Transverse colon (tissue), 4 donors: ENCODE measurements around the gene AGRN. TPM values are rescaled to one million over a fixed set of nuclear protein-coding genes. Genes with fewer than 3 reads are reported as not detected.
A peak's percentile ranks its signal among the peaks of the same experiment; 100 is the strongest.

Experiments
- DNase-seq: peaks from one replicate; pipeline ENCODE4 v3.0.0-alpha.2; 2019
- H3K27ac ChIP-seq, 4 donors: fragments of 200-600 bp; sonication (generic); 2 replicates each; pipeline ENCODE4 v1.5.1; 2016 to 2018; ENCODE audit warnings: inconsistent platforms in 4 of 4
- H3K27me3 ChIP-seq: fragments of 200-600 bp; sonication (generic); 2 replicates; pipeline ENCODE4 v1.5.1; 2017; ENCODE audit warnings: inconsistent platforms
- H3K36me3 ChIP-seq, 4 donors: fragments of 200-600 bp; sonication (generic); 2 replicates each; pipeline ENCODE4 v1.5.1; 2017 to 2019; ENCODE audit warnings: inconsistent platforms in 4 of 4
- H3K4me1 ChIP-seq, 4 donors: fragments of 200-600 bp; sonication (generic); 2 replicates each; pipeline ENCODE4 v1.5.1; 2017 to 2020; ENCODE audit warnings: inconsistent platforms in 4 of 4
- H3K4me3 ChIP-seq, 4 donors: fragments of 200-600 bp; sonication (generic); 1 replicate in 1 of 4; 2 replicates in 3 of 4; pipeline versions ENCODE4 v1.5.1 to v1.6.1; 2017 to 2019; ENCODE audit warnings: inconsistent platforms in 4 of 4
- H3K9me3 ChIP-seq, 2 donors: fragments of 200-600 bp; sonication (generic); 2 replicates each; pipeline ENCODE4 v1.5.1; 2017 to 2019; ENCODE audit warnings: inconsistent platforms in 2 of 2
- EP300 ChIP-seq: sonication (generic); formaldehyde crosslinking; IDR thresholded peaks from one replicate; pipeline ENCODE4 v1.6.1; 2017; ENCODE audit warnings: antibody characterized with exemption, low read depth
- POLR2A ChIP-seq: fragments of 450-650 bp; IDR thresholded peaks from one replicate; pipeline ENCODE4 v1.6.1; 2016; ENCODE audit warnings: antibody characterized with exemption, mild to moderate bottlenecking, moderate library complexity
- POLR2AphosphoS5 ChIP-seq, 3 donors: sonication (generic); formaldehyde crosslinking; IDR thresholded peaks; one replicate each; pipeline ENCODE4 v1.6.1; 2016; ENCODE audit warnings: antibody characterized with exemption in 3 of 3
- WGBS, 2 donors: methylation state at CpG; one replicate each; pipeline ENCODE4 v1.1.5; 2018; ENCODE audit warnings: low coverage in 1 of 2; 5-methylcytosine and 5-hydroxymethylcytosine counted together
- in situ Hi-C, 4 donors: fragments of 200-750 bp; cut with MboI; loops; one replicate each; pipeline versions ENCODE4 v1.15.0 to v1.15.1; 2017; ENCODE audit warnings: low sequenced_read_pairs in 3 of 4, low pct_ligation_motif_present in 1 of 4, low pct_unique_long_range_greater_than_20kb in 1 of 4
- intact Hi-C: fragments of 100-400 bp; cut with DNase I; formaldehyde crosslinking; loops from one replicate; pipeline ENCODE4 v1.15.1; 2023; ENCODE audit warnings: low total_unique reads
- total RNA-seq, 4 donors: library from RNA; depleted of rRNA; stranded (reverse); fragments of >200 nt; gene quantifications; one replicate each; pipeline ENCODE4 v1.1.0, GENCODE V29; 2016
- TF ChIP-seq, protein P1 (sequence below), 5 experiments: fragments of 200-600 bp in 3 of 5; fragments of 450-650 bp in 2 of 5; sonication (generic) in 3 of 5; IDR thresholded peaks; 1 replicate in 2 of 5; 2 replicates in 3 of 5; pipeline ENCODE4 v1.5.1; 2016 to 2017; ENCODE audit warnings: antibody characterized with exemption in 5 of 5, inconsistent platforms in 3 of 5, mild to moderate bottlenecking in 2 of 5, moderate library complexity in 1 of 5

AGRN gene
- total RNA-seq, 4 donors from 2014 or later: 25.4 to 132 (median 44.8) TPM

DNA sequence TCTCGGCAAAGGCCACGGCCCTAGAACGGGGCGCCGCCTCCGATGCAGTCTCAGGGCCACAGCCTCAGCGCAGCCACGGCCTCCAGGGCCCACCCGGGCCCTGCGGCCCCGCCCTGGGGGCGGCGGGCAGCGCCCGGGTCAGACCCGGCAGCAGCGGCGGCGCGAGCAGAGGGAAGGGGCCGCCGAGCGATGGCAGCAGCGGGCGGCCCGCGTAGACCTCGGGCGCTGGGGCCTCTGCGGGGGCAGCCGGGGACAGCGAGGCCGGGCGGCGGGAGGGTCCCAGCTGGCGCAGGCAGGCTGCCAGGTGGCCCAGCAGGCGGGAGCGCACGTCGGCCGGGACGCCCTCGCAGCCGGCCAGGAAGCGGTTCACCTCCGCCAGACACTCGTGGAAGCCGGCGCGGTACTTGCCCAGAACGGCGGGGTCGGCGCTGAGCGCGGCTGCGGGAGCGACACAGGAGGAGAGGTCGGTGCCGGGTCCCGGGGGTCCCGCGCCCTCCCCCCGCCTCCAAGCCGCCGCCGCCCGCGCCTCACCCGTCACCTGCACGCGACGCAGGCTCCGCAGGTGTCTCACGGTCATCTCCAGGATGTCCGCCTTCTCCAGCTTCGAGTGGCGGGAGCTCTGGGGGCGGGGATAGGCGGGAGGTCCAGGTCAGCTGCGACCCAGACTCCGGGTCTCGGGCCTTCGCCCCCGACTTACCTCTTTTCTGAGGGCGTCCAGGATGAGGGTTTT lies 20.8 kb upstream of the AGRN start:
- peaks cover 67% of the 10 kb centered on the region for H3K27me3 ChIP-seq
- intact Hi-C loops (no loop called here), in situ Hi-C loops (no loop called here)
- H3K36me3 ChIP-seq: no peaks in the 10 kb centered on the region
- peaks cover 13 to 42% (median 39%) of the 10 kb centered on the region in 4 donors for H3K4me1 ChIP-seq
- WGBS, 2 donors: 0% methylated on average over 77 of the region's 86 CpGs; no CpG with 5 or more reads in 1 of the 2 donors
- TF ChIP-seq, protein P1, sequence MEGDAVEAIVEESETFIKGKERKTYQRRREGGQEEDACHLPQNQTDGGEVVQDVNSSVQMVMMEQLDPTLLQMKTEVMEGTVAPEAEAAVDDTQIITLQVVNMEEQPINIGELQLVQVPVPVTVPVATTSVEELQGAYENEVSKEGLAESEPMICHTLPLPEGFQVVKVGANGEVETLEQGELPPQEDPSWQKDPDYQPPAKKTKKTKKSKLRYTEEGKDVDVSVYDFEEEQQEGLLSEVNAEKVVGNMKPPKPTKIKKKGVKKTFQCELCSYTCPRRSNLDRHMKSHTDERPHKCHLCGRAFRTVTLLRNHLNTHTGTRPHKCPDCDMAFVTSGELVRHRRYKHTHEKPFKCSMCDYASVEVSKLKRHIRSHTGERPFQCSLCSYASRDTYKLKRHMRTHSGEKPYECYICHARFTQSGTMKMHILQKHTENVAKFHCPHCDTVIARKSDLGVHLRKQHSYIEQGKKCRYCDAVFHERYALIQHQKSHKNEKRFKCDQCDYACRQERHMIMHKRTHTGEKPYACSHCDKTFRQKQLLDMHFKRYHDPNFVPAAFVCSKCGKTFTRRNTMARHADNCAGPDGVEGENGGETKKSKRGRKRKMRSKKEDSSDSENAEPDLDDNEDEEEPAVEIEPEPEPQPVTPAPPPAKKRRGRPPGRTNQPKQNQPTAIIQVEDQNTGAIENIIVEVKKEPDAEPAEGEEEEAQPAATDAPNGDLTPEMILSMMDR (IDR thresholded peaks at IDR 0.05): no peak
- TF ChIP-seq POLR2A: no peak
- no peak for DNase-seq
- H3K4me3 ChIP-seq: peak overlapping the region; percentile 50 to 68 (median 60)
- H3K9me3 ChIP-seq: no peaks in the 10 kb centered on the region
- H3K27ac ChIP-seq: peak overlapping the region; percentile 92 to 95 (median 94)

DNA sequence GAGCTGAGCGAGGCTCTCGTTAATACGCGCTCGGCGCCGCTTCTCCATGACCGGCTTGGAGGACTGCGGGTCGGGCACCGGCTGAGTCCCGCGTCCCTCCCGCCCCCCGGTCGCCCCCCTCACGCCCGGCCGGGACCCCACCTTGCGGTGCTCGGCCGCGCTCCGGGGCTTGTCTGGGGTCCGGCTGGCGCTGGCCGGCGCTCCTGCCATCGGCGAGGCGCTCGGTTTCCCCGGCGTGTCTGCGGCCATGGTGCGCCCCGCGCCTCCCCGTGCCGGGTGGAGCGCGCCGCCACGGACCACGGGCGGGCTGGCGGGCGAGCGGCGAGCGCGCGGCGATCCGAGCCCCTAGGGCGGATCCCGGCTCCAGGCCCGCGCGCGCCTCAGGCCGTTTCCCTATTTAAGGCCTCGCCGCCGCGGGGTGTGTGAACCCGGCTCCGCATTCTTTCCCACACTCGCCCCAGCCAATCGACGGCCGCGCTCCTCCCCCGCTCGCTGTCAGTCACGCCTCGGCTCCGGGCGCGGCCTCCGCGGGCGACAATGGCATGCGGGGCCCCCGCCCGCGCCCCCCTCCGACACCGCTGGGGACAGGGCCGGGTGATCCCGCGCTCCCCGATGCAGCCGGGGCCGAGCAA lies 20.1 kb upstream of the AGRN start, which contains the start of gene HES4:
Gene HES4, minus strand, starts transcription at position 373 of the 632 bp plus-strand sequence. Its CDS starts 124 bp downstream, at position 249.
- peaks cover 13 to 46% (median 42%) of the 10 kb centered on the region in 4 donors for H3K4me1 ChIP-seq
- peak within 1 kb of the TSS; percentile 50 to 68 (median 60) for H3K4me3 ChIP-seq
- H3K36me3 ChIP-seq: no peaks in the 10 kb centered on the region
- TF ChIP-seq POLR2A (peak; percentile 45), POLR2AphosphoS5 (IDR thresholded peaks at IDR 0.05) (peak; percentile 53 to 74 (median 66)), EP300 (peak; percentile 38)
- TF ChIP-seq, protein P1 (IDR thresholded peaks at IDR 0.05): no peak
- no peaks in the 10 kb centered on the region for H3K9me3 ChIP-seq
- in situ Hi-C loops: no loop called here
- WGBS, 2 donors: 0% methylated on average over 66 of the region's 95 CpGs; no CpG with 5 or more reads in 1 of the 2 donors
- DNase-seq: peak; percentile 92
- intact Hi-C loops: no loop called here
- peaks cover 73% of the 10 kb centered on the region for H3K27me3 ChIP-seq
- peak within 1 kb of the TSS; percentile 92 to 95 (median 94) for H3K27ac ChIP-seq

DNA sequence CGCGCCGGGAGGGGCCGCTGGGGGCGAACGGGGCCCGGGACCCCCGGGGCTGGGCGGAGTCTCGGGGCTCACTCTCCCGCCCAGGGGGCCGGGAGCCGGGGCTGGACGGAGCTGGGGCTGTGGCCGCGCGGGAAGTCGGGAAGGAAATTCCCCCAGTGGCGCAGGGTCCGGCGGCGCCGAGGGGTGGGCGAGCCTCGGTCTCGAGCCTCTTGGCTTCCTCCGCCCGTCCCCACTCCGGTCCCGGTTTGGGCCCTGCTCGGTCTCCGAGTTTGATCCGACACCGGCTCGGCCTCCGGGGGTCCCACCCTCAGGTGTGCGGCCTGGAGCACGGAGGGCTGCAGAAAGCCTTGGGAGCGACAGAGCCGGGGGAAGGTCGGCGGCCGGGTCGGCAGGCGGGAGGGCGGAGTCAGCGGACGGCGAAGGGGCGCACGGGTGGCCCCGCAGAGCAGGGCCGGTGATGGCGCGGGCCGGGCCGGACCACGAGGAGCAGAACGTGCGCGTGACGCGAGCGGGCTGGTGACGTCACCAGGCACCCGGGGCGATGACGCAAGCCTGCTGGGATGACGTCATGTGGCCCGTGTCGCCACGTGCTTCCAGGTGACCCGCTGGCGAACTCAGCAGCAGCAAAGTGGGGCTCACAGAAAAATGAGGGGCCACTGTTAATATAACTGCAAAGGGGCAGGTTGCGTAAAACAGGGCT lies 19.4 kb upstream of the AGRN start:
- intact Hi-C loops: no loop called here
- no peaks in the 10 kb centered on the region for H3K36me3 ChIP-seq

More for the DNA sequence above, 19.4 kb upstream of the AGRN start:
- peaks cover 20 to 53% (median 49%) of the 10 kb centered on the region in 4 donors for H3K4me1 ChIP-seq
- H3K27me3 ChIP-seq: peaks cover 67% of the 10 kb centered on the region
- peak overlapping the region; percentile 92 to 95 (median 94) for H3K27ac ChIP-seq
- no peaks in the 10 kb centered on the region for H3K9me3 ChIP-seq
- peak; percentile 84 for DNase-seq
- H3K4me3 ChIP-seq: peak overlapping the region; percentile 50 to 68 (median 54)
- 2 to 40% methylated on average over 1 to 44 of the region's 75 CpGs for WGBS, 2 donors
- in situ Hi-C loops: no loop called here
- TF ChIP-seq EP300: peak; percentile 94
- peak; percentile 57 to 83 (median 73) for TF ChIP-seq POLR2AphosphoS5 (IDR thresholded peaks at IDR 0.05)
- TF ChIP-seq POLR2A: peak; percentile 11
- TF ChIP-seq, protein P1 (IDR thresholded peaks at IDR 0.05): peak in 1 of 5 experiments; percentile 22
